ENCODE data around the gene ZNF484. TPM values are rescaled to one million over a fixed set of nuclear protein-coding genes. Genes with fewer than 3 reads are reported as not detected.

Gene ZNF484
- total and polyA plus RNA-seq, 3 experiments from 2014 or later = 4.0 to 9.0 (median 8.8) TPM

GRCh38 chr9:92795598-92796336 lies 82.1 kb downstream of the ZNF484 start:
- Mint-ChIP-seq H3K9me3 (no peaks in the 10 kb centered on the region), H3K4me1 (peaks cover 2 to 4% (median 3%) of the 10 kb centered on the region in 3 donors), H3K36me3 (no peaks in the 10 kb centered on the region), H3K27me3 (peaks cover 11 to 52% of the 10 kb centered on the region in 2 donors), H3K27ac (peak overlapping the region in 2 of 8 donors; percentile 12 to 51), H3K4me3 (no peak overlapping the region)
- Histone ChIP-seq H3K27me3 (ENCODE audit: insufficient read depth, low read length, poor library complexity, severe bottlenecking) (no peaks in the 10 kb centered on the region), H3K9me3 (ENCODE audit: low read length) (no peaks in the 10 kb centered on the region), H3K27ac (ENCODE audit: low read depth, low read length) (no peak overlapping the region), H3K4me3 (ENCODE audit: low read length) (no peak overlapping the region), H3K36me3 (ENCODE audit: insufficient read depth, low read length) (no peaks in the 10 kb centered on the region), H3K4me1 (ENCODE audit: insufficient read depth, low read length) (peaks cover 3% of the 10 kb centered on the region)
- no peak for DNase-seq
- ChIA-PET POLR2A (no interaction called here), CTCF (interaction anchor here (0.8 to 1.6 kb wide), 2 partner anchors 13 to 80 kb away, joined by 3 to 4 read pairs; no protein-coding TSS in a partner anchor)

Other genes starting within 250 kb of the ZNF484 start
- gene IPPK, start 207.9 kb downstream of the ZNF484 start, total RNA-seq = 10 to 100 TPM; 13.5 to 13.7 TPM
- gene IPPK, start 207.9 kb downstream of the ZNF484 start, polyA plus RNA-seq = 9.2 TPM
- gene BICD2, start 113.2 kb downstream of the ZNF484 start, total RNA-seq = 10 to 100 TPM; 26.7 to 27.1 TPM
- gene BICD2, start 113.2 kb downstream of the ZNF484 start, polyA plus RNA-seq = 18.6 TPM
- gene FGD3, start 69.5 kb upstream of the ZNF484 start, total RNA-seq = 10 to 100 TPM; 54.6 to 56.5 TPM
- 134 TPM for gene FGD3, start 69.5 kb upstream of the ZNF484 start, polyA plus RNA-seq
- 10 to 100 TPM; 11.3 to 12.3 TPM for gene SUSD3, start 180.7 kb upstream of the ZNF484 start, total RNA-seq
- 103 TPM for gene SUSD3, start 180.7 kb upstream of the ZNF484 start, polyA plus RNA-seq
- gene CARD19, start 218.2 kb upstream of the ZNF484 start, total RNA-seq = 10 to 100 TPM; 43.2 to 43.6 TPM
- 66.4 TPM for gene CARD19, start 218.2 kb upstream of the ZNF484 start, polyA plus RNA-seq

Data from CD8-positive, alpha-beta memory T cell (primary cell).